ENCODE data around the gene PLXNB1.

The PLXNB1 gene

GRCh38 chr3:48405343-48405881 is 24.5 kb downstream of the PLXNB1 start:
- TF ChIP-seq REST (IDR thresholded peaks at IDR 0.05; ENCODE audit: insufficient read depth in 1 of 2, low read depth in 2 of 2, low read length in 2 of 2) = no peak
- no peak for TF ChIP-seq FOXP2 (optimal IDR thresholded peaks at IDR 0.05; ENCODE audit: borderline replicate concordance, extremely low read depth, extremely low read length, insufficient read depth)
- TF ChIP-seq POLR2AphosphoS5 (IDR thresholded peaks at IDR 0.05; ENCODE audit: low read depth, low read length) = no peak
- TF ChIP-seq TAF1 (IDR thresholded peaks at IDR 0.05; ENCODE audit: borderline replicate concordance, insufficient read depth, low read length) = no peak
- TF ChIP-seq SIN3A (IDR thresholded peaks at IDR 0.05; ENCODE audit: borderline replicate concordance, insufficient read depth, low read length) = no peak

GRCh38 chr3:48404440-48405342 is 25.2 kb downstream of the PLXNB1 start:
- TF ChIP-seq TAF1 (IDR thresholded peaks at IDR 0.05; ENCODE audit: borderline replicate concordance, insufficient read depth, low read length) (no peak), POLR2AphosphoS5 (IDR thresholded peaks at IDR 0.05; ENCODE audit: low read depth, low read length) (no peak), REST (IDR thresholded peaks at IDR 0.05; ENCODE audit: insufficient read depth in 1 of 2, low read depth in 2 of 2, low read length in 2 of 2) (no peak), FOXP2 (optimal IDR thresholded peaks at IDR 0.05; ENCODE audit: borderline replicate concordance, extremely low read depth, extremely low read length, insufficient read depth) (no peak), SIN3A (IDR thresholded peaks at IDR 0.05; ENCODE audit: borderline replicate concordance, insufficient read depth, low read length) (no peak)

- TF ChIP-seq TAF1 (IDR thresholded peaks at IDR 0.05; ENCODE audit: borderline replicate concordance, insufficient read depth, low read length) = no peak
- TF ChIP-seq FOXP2 (optimal IDR thresholded peaks at IDR 0.05; ENCODE audit: borderline replicate concordance, extremely low read depth, extremely low read length, insufficient read depth) = no peak
- no peak for TF ChIP-seq REST (IDR thresholded peaks at IDR 0.05; ENCODE audit: insufficient read depth in 1 of 2, low read depth in 2 of 2, low read length in 2 of 2)
- TF ChIP-seq SIN3A (IDR thresholded peaks at IDR 0.05; ENCODE audit: borderline replicate concordance, insufficient read depth, low read length) = no peak
- no peak for TF ChIP-seq POLR2AphosphoS5 (IDR thresholded peaks at IDR 0.05; ENCODE audit: low read depth, low read length)
These were observed 26.1 kb downstream of the PLXNB1 start for GRCh38 chr3:48403533-48404439.

- TF ChIP-seq TAF1 (IDR thresholded peaks at IDR 0.05; ENCODE audit: borderline replicate concordance, insufficient read depth, low read length) (no peak), SIN3A (IDR thresholded peaks at IDR 0.05; ENCODE audit: borderline replicate concordance, insufficient read depth, low read length) (no peak), POLR2AphosphoS5 (IDR thresholded peaks at IDR 0.05; ENCODE audit: low read depth, low read length) (no peak), REST (IDR thresholded peaks at IDR 0.05; ENCODE audit: insufficient read depth in 1 of 2, low read depth in 2 of 2, low read length in 2 of 2) (no peak), FOXP2 (optimal IDR thresholded peaks at IDR 0.05; ENCODE audit: borderline replicate concordance, extremely low read depth, extremely low read length, insufficient read depth) (no peak)
These were observed 27.0 kb downstream of the PLXNB1 start for GRCh38 chr3:48402907-48403306.

Measured in PFSK-1 (cell line).